ENCODE results near the gene CDH23. TPM values are rescaled to one million over a fixed set of nuclear protein-coding genes. Genes with fewer than 3 reads are reported as not detected.

CDH23 gene
- total and polyA plus RNA-seq, 2 of the 8 experiments (the other 6 are each of a cell fraction or from before 2014, with no cell fraction given), result 1.9 to 4.9 TPM

DNA sequence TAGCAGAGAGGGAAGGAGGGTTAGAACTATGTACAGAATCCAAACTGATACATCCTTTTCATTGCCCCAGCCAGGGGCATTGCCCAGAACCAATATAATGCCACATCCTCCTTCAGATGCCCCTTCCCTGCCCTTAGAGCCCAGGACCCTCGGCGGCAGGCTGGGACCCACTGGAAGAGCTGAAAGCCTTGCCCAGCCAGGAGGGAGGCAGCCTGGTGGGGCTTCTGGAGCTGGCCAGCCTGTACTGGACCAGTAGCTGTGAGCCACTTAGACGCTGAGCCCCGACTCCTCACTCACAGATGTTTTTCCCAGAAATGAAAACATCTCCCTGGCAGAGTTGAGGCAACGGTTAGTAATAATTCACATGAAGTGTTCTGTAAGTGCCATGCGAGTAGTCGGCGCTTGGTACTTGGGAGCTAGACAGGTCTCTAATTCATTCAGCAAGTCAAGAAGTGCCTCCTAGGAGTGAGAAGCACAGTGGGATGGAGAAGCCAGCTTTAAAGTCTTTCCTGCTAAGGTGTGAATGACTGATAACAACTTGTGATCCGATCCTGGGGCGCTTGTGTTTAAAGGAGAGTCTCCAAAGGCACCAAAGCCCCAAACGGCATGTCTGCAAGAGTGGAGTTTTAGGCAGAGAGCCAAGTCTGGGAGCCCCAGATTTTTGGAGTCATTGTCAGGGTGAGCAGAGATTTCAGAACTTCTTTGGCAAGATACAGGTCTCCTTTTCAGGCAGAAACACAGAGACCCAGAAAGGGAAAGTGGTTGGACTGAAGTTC lies 366.8 kb downstream of the CDH23 start:
- H2BK15ac ChIP-seq (ENCODE audit: low read length), result no peak overlapping the region
- no peak overlapping the region for H2BK12ac ChIP-seq (ENCODE audit: low read depth, low read length)
- ChIA-PET POLR2A (ENCODE audit: partially characterized antibody) (no interaction called here), CTCF (ENCODE audit: partially characterized antibody) (interaction anchor here (0.8 to 5.3 kb wide), 17 partner anchors 8 to 449 kb away, joined by 3 to 44 read pairs (median 3); partner anchors contain the start of gene VSIR)
- H3K79me1 ChIP-seq (ENCODE audit: low read depth, low read length), result no peaks in the 10 kb centered on the region
- no peak overlapping the region for H2AK5ac ChIP-seq (ENCODE audit: low read depth, low read length)
- no peak overlapping the region for H4K5ac ChIP-seq (ENCODE audit: insufficient read length, low read depth, low read length)
- H4K8ac ChIP-seq (ENCODE audit: extremely low read depth, insufficient read depth, low read length), result no peak overlapping the region
- FAIRE-seq (no peak), DNase-seq (ENCODE audit: low read depth in 1 of 2, low spot score in 2 of 2) (no peak)
- H3K4me1 ChIP-seq (replicated peaks in 1 of 4; ENCODE audit: control insufficient read depth in 3 of 4, insufficient read depth in 4 of 4, low read length in 3 of 4), result no peaks in the 10 kb centered on the region; a peak in 1 of 7 replicates
- no peaks in the 10 kb centered on the region for H3K79me2 ChIP-seq (ENCODE audit: control insufficient read depth in 1 of 2, insufficient read depth in 2 of 2, low read length in 2 of 2)
- no peak overlapping the region for H3K4ac ChIP-seq (replicated peaks; ENCODE audit: insufficient read length, low read depth, low read length)
- no peak overlapping the region for H3K56ac ChIP-seq (replicated peaks; ENCODE audit: insufficient read length, low read depth, low read length)
- no peaks in the 10 kb centered on the region; a peak in 1 of 7 replicates for H3K27me3 ChIP-seq (replicated peaks in 1 of 4; ENCODE audit: control insufficient read depth in 3 of 4, extremely low read depth in 1 of 4, insufficient read depth in 3 of 4, low read length in 3 of 4)
- H2BK5ac ChIP-seq (ENCODE audit: low read depth, low read length), result no peak overlapping the region
- H3K36me3 ChIP-seq (ENCODE audit: control insufficient read depth in 2 of 4, insufficient read depth in 4 of 4, low read length in 3 of 4), result no peaks in the 10 kb centered on the region
- H2BK20ac ChIP-seq (ENCODE audit: low read length), result no peak overlapping the region
- H4K20me1 ChIP-seq (replicated peaks in 1 of 2; ENCODE audit: control insufficient read depth in 1 of 2, insufficient read depth in 2 of 2, low read length in 2 of 2), result no peaks in the 10 kb centered on the region
- no peak overlapping the region for H2BK120ac ChIP-seq (replicated peaks; ENCODE audit: low read depth, low read length)
- no peak overlapping the region for H4K91ac ChIP-seq (replicated peaks; ENCODE audit: insufficient read length, low read length)
- H3K27ac ChIP-seq (ENCODE audit: low read depth, low read length), result no peak overlapping the region
- H3K4me2 ChIP-seq (ENCODE audit: insufficient read depth in 1 of 2, low read depth in 2 of 2, low read length in 2 of 2), result no peak overlapping the region
- H2AFZ ChIP-seq (ENCODE audit: low read length), result no peak overlapping the region
- WGBS, 2 experiments (ENCODE audit: extremely low coverage in 1 of 2, insufficient coverage in 1 of 2, insufficient read length in 1 of 2, insufficient replicate concordance in 2 of 2, low coverage in 1 of 2, low lambda C conversion rate in 2 of 2, missing lambda C conversion rate in 1 of 2), result 82% methylated on average over 11 of the region's 11 CpGs; no CpG with 5 or more reads in 1 of the 2 experiments
- no peak overlapping the region for H3K9ac ChIP-seq (replicated peaks in 1 of 4; ENCODE audit: extremely low read depth in 1 of 4, low read depth in 3 of 4, low read length in 3 of 4)
- H3K9me3 ChIP-seq (ENCODE audit: insufficient read depth in 2 of 2, low read depth in 1 of 2, low read length in 1 of 2), result no peaks in the 10 kb centered on the region
- H3K4me3 ChIP-seq (ENCODE audit: extremely low read depth in 1 of 4, insufficient read depth in 2 of 4, low read depth in 3 of 4, low read length in 4 of 4), result no peak overlapping the region
- H3K23me2 ChIP-seq (ENCODE audit: low read depth, low read length), result no peaks in the 10 kb centered on the region
- H3K14ac ChIP-seq (ENCODE audit: insufficient read length), result no peak overlapping the region
- H3K23ac ChIP-seq (ENCODE audit: insufficient read length), result no peak overlapping the region
- no peak overlapping the region for H3K18ac ChIP-seq (ENCODE audit: extremely low read depth, low read length)
- TF ChIP-seq HDAC2 (IDR thresholded peaks at IDR 0.05; ENCODE audit: borderline replicate concordance in 1 of 2, low read depth in 2 of 2, low read length in 2 of 2) (no peak), CHD1 (IDR thresholded peaks at IDR 0.05; ENCODE audit: low read depth, low read length) (no peak), TCF12 (IDR thresholded peaks at IDR 0.05; ENCODE audit: low read depth, low read length) (no peak), CTBP2 (IDR thresholded peaks at IDR 0.05; ENCODE audit: borderline replicate concordance, insufficient read depth, insufficient read length, low read length) (no peak), CBX8 (IDR thresholded peaks at IDR 0.05; ENCODE audit: borderline replicate concordance, low read depth, low read length) (no peak), CEBPB (IDR thresholded peaks at IDR 0.05; ENCODE audit: low read depth, low read length) (no peak), JUND (IDR thresholded peaks at IDR 0.05; ENCODE audit: low read length) (no peak), SP2 (IDR thresholded peaks at IDR 0.05; ENCODE audit: low read length) (no peak), EP300 (IDR thresholded peaks at IDR 0.05; ENCODE audit: borderline replicate concordance in 1 of 2, low read depth in 2 of 2, low read length in 2 of 2) (no peak), FOSL1 (IDR thresholded peaks at IDR 0.05; ENCODE audit: insufficient read depth, low read depth, low read length) (no peak), MAFK (IDR thresholded peaks at IDR 0.05; ENCODE audit: low read depth, low read length) (no peak), TAF1 (IDR thresholded peaks at IDR 0.05; ENCODE audit: low read depth, low read length) (no peak)
